ENCODE data around the gene TMEM150C.

DNA sequence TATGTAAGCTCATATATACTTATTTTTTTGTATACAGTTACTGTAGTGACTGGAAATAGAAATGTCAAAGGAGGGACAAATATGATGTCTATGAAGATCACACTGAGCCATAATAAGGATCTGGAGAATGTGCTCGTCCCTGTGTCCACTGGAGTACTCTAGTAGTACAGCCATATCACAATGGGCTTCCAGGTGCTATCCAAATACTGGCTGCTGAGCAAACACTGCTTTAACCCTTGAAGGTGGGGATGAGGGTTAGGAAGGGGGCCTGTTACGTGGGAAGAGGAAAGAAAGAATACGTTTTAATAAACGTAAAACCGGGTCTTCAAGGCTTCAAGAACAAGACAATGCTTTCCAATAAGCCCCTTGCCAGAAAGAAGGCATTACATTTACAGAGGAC, 29.8 kb upstream of the TMEM150C start:
- TF ChIP-seq, protein P1, sequence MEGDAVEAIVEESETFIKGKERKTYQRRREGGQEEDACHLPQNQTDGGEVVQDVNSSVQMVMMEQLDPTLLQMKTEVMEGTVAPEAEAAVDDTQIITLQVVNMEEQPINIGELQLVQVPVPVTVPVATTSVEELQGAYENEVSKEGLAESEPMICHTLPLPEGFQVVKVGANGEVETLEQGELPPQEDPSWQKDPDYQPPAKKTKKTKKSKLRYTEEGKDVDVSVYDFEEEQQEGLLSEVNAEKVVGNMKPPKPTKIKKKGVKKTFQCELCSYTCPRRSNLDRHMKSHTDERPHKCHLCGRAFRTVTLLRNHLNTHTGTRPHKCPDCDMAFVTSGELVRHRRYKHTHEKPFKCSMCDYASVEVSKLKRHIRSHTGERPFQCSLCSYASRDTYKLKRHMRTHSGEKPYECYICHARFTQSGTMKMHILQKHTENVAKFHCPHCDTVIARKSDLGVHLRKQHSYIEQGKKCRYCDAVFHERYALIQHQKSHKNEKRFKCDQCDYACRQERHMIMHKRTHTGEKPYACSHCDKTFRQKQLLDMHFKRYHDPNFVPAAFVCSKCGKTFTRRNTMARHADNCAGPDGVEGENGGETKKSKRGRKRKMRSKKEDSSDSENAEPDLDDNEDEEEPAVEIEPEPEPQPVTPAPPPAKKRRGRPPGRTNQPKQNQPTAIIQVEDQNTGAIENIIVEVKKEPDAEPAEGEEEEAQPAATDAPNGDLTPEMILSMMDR (IDR thresholded peaks at IDR 0.05; ENCODE audit: low read depth, low read length) = no peak
- no peak for TF ChIP-seq POLR2A (IDR thresholded peaks at IDR 0.05; ENCODE audit: extremely low read depth, insufficient read length)
- TF ChIP-seq, protein P2, sequence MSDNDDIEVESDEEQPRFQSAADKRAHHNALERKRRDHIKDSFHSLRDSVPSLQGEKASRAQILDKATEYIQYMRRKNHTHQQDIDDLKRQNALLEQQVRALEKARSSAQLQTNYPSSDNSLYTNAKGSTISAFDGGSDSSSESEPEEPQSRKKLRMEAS (IDR thresholded peaks at IDR 0.05; ENCODE audit: low read depth, low read length) = no peak

All from NB4 (cell line).